ENCODE results near the gene PFAS.

DNA sequence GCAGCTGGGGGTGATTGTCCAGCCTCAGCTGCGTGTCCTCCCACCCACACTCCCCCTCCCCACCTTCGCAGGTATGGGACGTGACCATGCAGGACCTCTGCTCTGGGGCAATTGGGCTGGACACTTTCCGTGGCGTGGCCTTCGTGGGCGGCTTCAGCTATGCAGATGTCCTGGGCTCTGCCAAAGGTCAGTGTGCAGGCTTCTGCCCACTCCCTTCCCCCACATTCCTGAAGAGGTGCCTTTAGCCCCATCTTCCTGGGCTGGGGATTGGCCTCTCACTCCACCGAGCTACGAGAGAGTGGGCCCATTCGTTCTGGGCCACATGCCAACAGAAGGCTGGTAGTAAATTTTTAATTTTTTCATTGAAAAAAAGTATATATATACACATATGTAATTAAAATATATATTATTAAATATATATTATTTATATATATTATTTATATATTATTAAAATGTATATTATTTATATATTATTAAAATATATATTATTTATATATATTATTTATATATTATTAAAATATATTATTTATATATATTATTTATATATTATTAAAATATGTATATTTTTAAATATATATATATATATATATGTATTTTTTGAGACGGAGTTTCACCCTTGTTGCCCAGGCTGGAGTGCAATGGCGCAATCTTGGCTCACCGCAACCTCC lies 18.5 kb downstream of the PFAS start:
- TF ChIP-seq, protein P1, sequence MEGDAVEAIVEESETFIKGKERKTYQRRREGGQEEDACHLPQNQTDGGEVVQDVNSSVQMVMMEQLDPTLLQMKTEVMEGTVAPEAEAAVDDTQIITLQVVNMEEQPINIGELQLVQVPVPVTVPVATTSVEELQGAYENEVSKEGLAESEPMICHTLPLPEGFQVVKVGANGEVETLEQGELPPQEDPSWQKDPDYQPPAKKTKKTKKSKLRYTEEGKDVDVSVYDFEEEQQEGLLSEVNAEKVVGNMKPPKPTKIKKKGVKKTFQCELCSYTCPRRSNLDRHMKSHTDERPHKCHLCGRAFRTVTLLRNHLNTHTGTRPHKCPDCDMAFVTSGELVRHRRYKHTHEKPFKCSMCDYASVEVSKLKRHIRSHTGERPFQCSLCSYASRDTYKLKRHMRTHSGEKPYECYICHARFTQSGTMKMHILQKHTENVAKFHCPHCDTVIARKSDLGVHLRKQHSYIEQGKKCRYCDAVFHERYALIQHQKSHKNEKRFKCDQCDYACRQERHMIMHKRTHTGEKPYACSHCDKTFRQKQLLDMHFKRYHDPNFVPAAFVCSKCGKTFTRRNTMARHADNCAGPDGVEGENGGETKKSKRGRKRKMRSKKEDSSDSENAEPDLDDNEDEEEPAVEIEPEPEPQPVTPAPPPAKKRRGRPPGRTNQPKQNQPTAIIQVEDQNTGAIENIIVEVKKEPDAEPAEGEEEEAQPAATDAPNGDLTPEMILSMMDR (IDR thresholded peaks at IDR 0.05 in 2 of 3, conservative IDR thresholded peaks at IDR 0.05 in 1 of 3; ENCODE audit: borderline replicate concordance in 1 of 3, insufficient read depth in 1 of 3, low read depth in 2 of 3, low read length in 2 of 3), result no peak
- TF ChIP-seq TCF7L2 (IDR thresholded peaks at IDR 0.05; ENCODE audit: borderline replicate concordance, extremely low read depth, insufficient read depth, insufficient read length) (no peak), RAD21 (IDR thresholded peaks at IDR 0.05; ENCODE audit: low read depth) (no peak), POLR2AphosphoS5 (IDR thresholded peaks at IDR 0.05; ENCODE audit: low read depth, low read length) (no peak), SRF (IDR thresholded peaks at IDR 0.05; ENCODE audit: low read depth) (no peak), ZNF274 (IDR thresholded peaks at IDR 0.05; ENCODE audit: low read depth, low read length) (no peak), SIN3A (IDR thresholded peaks at IDR 0.05; ENCODE audit: low read depth) (no peak), EZH2 (IDR thresholded peaks at IDR 0.05) (no peak), ELF1 (IDR thresholded peaks at IDR 0.05; ENCODE audit: borderline replicate concordance, low read depth) (no peak)

Data from HCT116 (cell line).